Mammary epithelial cell (primary cell): ENCODE data around the gene CLCN2.

ENCODE experiments used
- CTCF ChIP-seq, 2 donors: IDR thresholded peaks in 1 of 2; conservative IDR thresholded peaks in 1 of 2; 2 replicates each; pipeline ENCODE4 v1.5.1; 2011 to 2012; ENCODE audit warnings: inconsistent platforms in 2 of 2, low read length in 2 of 2, mild to moderate bottlenecking in 2 of 2, control low read depth in 1 of 2, low read depth in 1 of 2; ENCODE audit not compliant: insufficient read depth in 1 of 2; ENCODE audit errors: extremely low read depth in 1 of 2
- EZH2 ChIP-seq: IDR thresholded peaks from 2 replicates; pipeline ENCODE4 v1.6.1; 2012; ENCODE audit warnings: low read length, inconsistent platforms, borderline replicate concordance

GRCh38 chr3:184373422-184373821 is 12.0 kb upstream of the CLCN2 start:
- TF ChIP-seq CTCF (conservative IDR thresholded peaks at IDR 0.05 in 1 of 2, IDR thresholded peaks at IDR 0.05 in 1 of 2; ENCODE audit: extremely low read depth in 1 of 2, insufficient read depth in 1 of 2, low read depth in 1 of 2, low read length in 2 of 2) (no peak), EZH2 (no peak)
